Thoracic aorta (tissue), 2 donors: Measurements from ENCODE around the gene DDAH1. TPM values are rescaled to one million over a fixed set of nuclear protein-coding genes. Genes with fewer than 3 reads are reported as not detected.
A peak's percentile ranks its signal among the peaks of the same experiment; 100 is the strongest.

ENCODE experiments used
- ATAC-seq: fragments of 150-250 bp; one replicate; pipeline ENCODE4 v1.8.0; 2017; ENCODE audit warnings: low read depth; ENCODE audit not compliant: insufficient number of reproducible peaks, low FRiP score
- DNase-seq: peaks from one replicate; pipeline ENCODE4 v3.0.0-alpha.2; 2020; ENCODE audit warnings: low spot score
- H3K27ac ChIP-seq, 2 donors: fragments of 200-600 bp; sonication (generic); 1 replicate in 1 of 2; 2 replicates in 1 of 2; pipeline ENCODE4 v1.5.1; 2016; ENCODE audit warnings: mild to moderate bottlenecking in 2 of 2, moderate library complexity in 2 of 2
- H3K27me3 ChIP-seq: fragments of 200-600 bp; sonication (generic); replicated peaks from 2 replicates; pipeline ENCODE4 v1.6.0; 2016; ENCODE audit warnings: mild to moderate bottlenecking; ENCODE audit not compliant: insufficient read depth
- H3K36me3 ChIP-seq: fragments of 200-600 bp; sonication (generic); one replicate; pipeline ENCODE4 v1.5.1; 2016
- H3K4me1 ChIP-seq, 2 donors: fragments of 200-600 bp; sonication (generic); 1 replicate in 1 of 2; 2 replicates in 1 of 2; pipeline versions ENCODE4 v1.5.1 to v1.6.0; 2016; ENCODE audit warnings: low read depth in 2 of 2, mild to moderate bottlenecking in 1 of 2; ENCODE audit not compliant: control insufficient read depth in 1 of 2
- H3K4me3 ChIP-seq: fragments of 200-600 bp; sonication (generic); 2 replicates; pipeline ENCODE4 v1.5.1; 2016; ENCODE audit warnings: mild to moderate bottlenecking
- H3K9me3 ChIP-seq: fragments of 200-600 bp; sonication (generic); 2 replicates; pipeline ENCODE4 v1.5.1; 2016
- CTCF ChIP-seq: fragments of 200-600 bp; sonication (generic); IDR thresholded peaks from one replicate; pipeline ENCODE4 v1.5.1; 2019; ENCODE audit warnings: antibody characterized with exemption
- total RNA-seq, 2 donors: library from RNA; depleted of rRNA; stranded (reverse); fragments of >200 nt; gene quantifications; one replicate each; pipeline versions ENCODE4 v1.1.0 to v1.2.3, GENCODE V29; 2016

The DDAH1 gene
- total RNA-seq, 2 donors from 2014 or later, result 30.5 to 55.4 TPM

- Histone ChIP-seq H3K36me3 (no peaks in the 10 kb centered on the region), H3K27ac (peak overlapping the region; percentile 51), H3K27me3 (no peaks in the 10 kb centered on the region), H3K4me1 (peaks cover 16 to 55% of the 10 kb centered on the region in 2 donors), H3K4me3 (no peak overlapping the region), H3K9me3 (no peaks in the 10 kb centered on the region)
- ATAC-seq, result no peak
- DNase-seq, result no peak
- TF ChIP-seq CTCF, result no peak
Observed at GRCh38 chr1:85342207-85342606, 122.8 kb downstream of the DDAH1 start.

- H3K4me1 ChIP-seq, result peaks cover 16 to 55% of the 10 kb centered on the region in 2 donors
- no peak for ATAC-seq
Observed at GRCh38 chr1:85340427-85340826, 124.5 kb downstream of the DDAH1 start.

GRCh38 chr1:85339656-85340399 is 125.1 kb downstream of the DDAH1 start:
- no peak overlapping the region for H3K4me3 ChIP-seq
- peaks cover 16 to 55% of the 10 kb centered on the region in 2 donors for H3K4me1 ChIP-seq
- H3K36me3 ChIP-seq, result no peaks in the 10 kb centered on the region
- no peaks in the 10 kb centered on the region for H3K27me3 ChIP-seq
- DNase-seq (no peak), ATAC-seq (no peak)
- no peak for TF ChIP-seq CTCF
- peak overlapping the region in 1 of 2 donors; percentile 15 for H3K27ac ChIP-seq
- H3K9me3 ChIP-seq, result no peaks in the 10 kb centered on the region

More at GRCh38 chr1:85340427-85340826, 124.5 kb downstream of the DDAH1 start:
- no peaks in the 10 kb centered on the region for H3K36me3 ChIP-seq
- H3K9me3 ChIP-seq, result no peaks in the 10 kb centered on the region
- no peaks in the 10 kb centered on the region for H3K27me3 ChIP-seq
- H3K27ac ChIP-seq, result peak overlapping the region in 1 of 2 donors; percentile 13
- TF ChIP-seq CTCF, result no peak
- no peak for DNase-seq
- H3K4me3 ChIP-seq, result no peak overlapping the region

- Histone ChIP-seq H3K9me3 (no peaks in the 10 kb centered on the region), H3K27ac (peak overlapping the region in 1 of 2 donors; percentile 15), H3K36me3 (no peaks in the 10 kb centered on the region), H3K4me3 (no peak overlapping the region), H3K4me1 (peaks cover 16 to 48% of the 10 kb centered on the region in 2 donors), H3K27me3 (no peaks in the 10 kb centered on the region)
- TF ChIP-seq CTCF, result no peak
- DNase-seq (no peak), ATAC-seq (no peak)
Observed at GRCh38 chr1:85339089-85339488, 125.9 kb downstream of the DDAH1 start.

- Histone ChIP-seq H3K4me1 (peaks cover 10 to 27% of the 10 kb centered on the region in 2 donors), H3K4me3 (no peak overlapping the region), H3K27ac (no peak overlapping the region), H3K27me3 (no peaks in the 10 kb centered on the region), H3K9me3 (no peaks in the 10 kb centered on the region), H3K36me3 (no peaks in the 10 kb centered on the region)
- ATAC-seq (no peak), DNase-seq (no peak)
- no peak for TF ChIP-seq CTCF
Observed at GRCh38 chr1:85334962-85335361, 130.0 kb downstream of the DDAH1 start.
